ENCODE data around the gene COL5A1.

COL5A1 gene

DNA sequence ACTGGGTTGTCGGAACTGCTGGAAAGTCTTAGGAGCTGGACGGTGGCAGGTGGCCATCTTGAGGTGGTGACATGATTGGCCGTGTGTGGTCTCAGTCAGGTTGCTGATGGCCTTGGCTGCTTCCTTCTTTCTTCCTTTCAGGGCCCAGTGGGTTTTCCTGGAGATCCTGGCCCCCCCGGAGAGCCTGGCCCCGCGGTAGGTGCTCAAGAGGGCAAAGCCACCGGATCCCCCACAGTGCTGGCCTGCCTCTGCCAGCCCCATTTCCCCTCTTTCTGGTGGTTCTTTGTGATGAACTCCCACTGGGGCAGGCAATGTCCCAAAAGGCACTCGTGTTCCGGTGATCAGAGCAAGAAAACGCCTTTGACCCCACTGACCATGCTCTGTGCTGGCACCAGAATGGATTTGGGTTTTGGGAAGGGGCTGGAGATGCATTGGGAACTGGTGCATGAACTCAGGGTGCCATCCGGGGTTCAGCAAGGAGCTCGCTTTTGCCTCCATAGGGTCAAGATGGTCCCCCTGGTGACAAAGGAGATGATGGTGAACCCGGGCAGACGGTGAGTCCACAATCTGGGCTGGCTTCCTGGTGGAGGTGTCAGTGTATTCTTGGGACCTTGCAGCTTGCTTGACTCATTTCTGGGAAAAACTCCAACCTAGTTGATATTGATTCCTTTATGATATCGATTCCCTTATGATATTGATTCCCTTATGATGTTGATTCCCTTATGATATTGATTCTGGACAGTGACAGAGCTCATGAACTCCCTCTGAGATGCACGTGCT, 174.0 kb downstream of the COL5A1 start:
- DNase-seq (ENCODE audit: low read depth): no peak
- H3K4me3 ChIP-seq (ENCODE audit: low read depth, low read length): no peak overlapping the region

DNA sequence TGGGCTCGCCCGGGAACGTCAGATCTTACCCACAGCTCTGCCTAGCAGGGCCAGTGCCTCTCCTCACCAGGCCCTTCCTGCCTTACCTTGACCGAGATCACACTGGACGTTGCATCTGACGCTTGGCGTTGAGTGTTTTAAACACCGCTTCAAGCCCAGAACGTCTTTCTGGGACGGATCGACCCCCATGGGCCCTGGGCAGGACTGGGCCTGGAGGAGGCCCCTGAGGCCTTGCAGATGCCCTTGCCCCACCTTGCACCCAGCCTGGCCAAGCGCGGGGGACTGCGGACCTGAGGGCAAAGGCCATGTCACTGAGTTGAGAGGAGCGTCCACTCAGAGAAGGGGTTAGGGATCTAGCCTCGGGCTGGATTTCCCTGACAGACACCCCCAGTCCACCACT, 174.7 kb downstream of the COL5A1 start:
- H3K4me3 ChIP-seq (ENCODE audit: low read depth, low read length): no peak overlapping the region
- DNase-seq (ENCODE audit: low read depth): no peak

DNA sequence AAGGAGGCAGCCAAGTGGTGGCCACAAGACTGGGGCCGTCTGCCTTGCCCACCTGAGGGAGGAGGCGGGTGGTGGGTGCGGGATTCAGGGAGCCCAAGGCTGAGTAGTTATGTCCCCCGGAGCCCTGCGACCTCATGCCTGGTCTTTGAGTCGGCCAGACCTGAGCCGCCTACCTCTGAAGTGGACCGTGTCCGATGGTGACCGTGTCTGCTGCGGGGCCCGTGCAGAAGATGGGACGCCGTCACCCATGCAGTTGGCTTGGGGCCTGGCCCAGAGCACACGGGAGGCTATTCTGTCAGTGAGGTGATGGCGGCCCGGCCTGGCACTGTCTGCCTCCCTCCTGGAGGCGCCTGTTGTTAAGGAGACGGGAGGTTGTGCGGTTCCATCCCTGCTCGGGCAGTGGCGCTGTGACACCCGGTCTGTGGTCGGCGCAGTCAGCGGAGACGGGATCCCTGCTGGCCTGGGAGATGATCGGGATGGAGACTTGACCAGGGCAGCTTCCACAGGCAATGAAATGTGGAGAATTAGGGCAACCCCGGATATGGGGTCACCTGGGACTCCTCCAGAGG, 176.5 kb downstream of the COL5A1 start:
- DNase-seq (ENCODE audit: low read depth): no peak
- no peak overlapping the region for H3K4me3 ChIP-seq (ENCODE audit: low read depth, low read length)

DNA sequence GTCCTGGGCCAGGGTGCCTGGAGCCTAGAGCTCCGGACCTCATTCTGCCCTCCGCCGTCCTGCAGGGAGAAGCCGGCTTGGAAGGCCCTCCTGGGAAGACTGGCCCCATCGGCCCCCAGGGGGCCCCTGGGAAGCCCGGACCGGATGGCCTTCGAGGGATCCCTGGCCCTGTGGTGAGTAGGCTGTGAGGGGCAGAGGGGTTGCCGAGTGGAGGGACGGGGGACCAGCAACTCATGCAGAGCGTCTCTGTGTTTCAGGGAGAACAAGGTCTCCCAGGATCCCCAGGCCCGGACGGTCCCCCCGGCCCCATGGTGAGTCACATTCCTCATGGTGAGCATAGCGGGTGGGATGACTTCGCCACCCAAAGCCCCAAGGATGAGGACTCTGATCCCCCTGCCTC, 177.0 kb downstream of the COL5A1 start:
- DNase-seq (ENCODE audit: low read depth): no peak
- H3K4me3 ChIP-seq (ENCODE audit: low read depth, low read length): no peak overlapping the region

DNA sequence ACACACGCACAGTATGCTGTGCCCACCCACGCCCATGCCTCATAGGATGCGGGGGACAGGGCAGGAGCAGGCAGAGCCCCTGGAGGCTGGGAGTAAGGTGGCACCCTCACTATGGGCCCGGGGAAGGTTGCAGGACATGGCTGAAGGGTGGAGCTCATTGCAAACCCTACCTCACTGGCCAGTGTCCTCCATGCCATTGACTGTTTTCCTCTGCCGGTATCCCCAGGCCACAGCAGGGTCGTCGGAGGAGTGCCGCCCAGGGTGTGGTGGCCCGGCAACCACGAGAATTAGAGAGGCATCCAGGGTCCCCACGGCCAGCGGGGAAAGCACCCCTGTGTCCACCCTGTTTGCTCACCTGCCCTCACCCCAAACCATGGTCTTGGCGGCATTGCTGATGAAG, 179.3 kb downstream of the COL5A1 start:
- no peak for DNase-seq (ENCODE audit: low read depth)
- H3K4me3 ChIP-seq (ENCODE audit: low read depth, low read length): no peak overlapping the region

DNA sequence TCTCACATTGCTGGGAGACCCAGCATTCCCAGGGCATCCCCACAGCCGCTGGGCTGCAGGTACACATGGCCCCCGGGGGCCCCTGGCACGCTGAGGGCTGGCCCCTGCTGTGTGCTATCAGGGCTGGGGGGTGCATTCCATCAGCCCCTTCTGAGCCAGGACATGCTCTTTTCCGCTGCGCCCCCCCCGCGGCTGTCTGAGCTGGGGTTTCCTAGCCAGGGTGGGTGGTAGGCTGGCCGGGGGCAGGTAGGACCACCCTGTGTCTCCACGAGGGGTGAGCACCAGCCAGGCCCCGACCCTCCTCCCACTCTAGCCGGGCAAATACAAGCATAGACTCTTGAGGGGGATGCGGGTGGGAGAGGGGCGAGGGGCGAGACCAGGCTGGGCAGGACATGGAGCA, 180.9 kb downstream of the COL5A1 start:
- H3K4me3 ChIP-seq (ENCODE audit: low read depth, low read length): no peak overlapping the region
- DNase-seq (ENCODE audit: low read depth): no peak

GRCh38 chr9:134823623-134824022, 182.0 kb downstream of the COL5A1 start:
- DNase-seq (ENCODE audit: low read depth): no peak
- no peak overlapping the region for H3K4me3 ChIP-seq (ENCODE audit: low read depth, low read length)

- DNase-seq (ENCODE audit: low read depth): no peak
- no peak overlapping the region for H3K4me3 ChIP-seq (ENCODE audit: low read depth, low read length)
These were observed 183.0 kb downstream of the COL5A1 start for GRCh38 chr9:134824583-134824982.

GRCh38 chr9:134825025-134825424, 183.4 kb downstream of the COL5A1 start:
- H3K4me3 ChIP-seq (ENCODE audit: low read depth, low read length): no peak overlapping the region

DNA sequence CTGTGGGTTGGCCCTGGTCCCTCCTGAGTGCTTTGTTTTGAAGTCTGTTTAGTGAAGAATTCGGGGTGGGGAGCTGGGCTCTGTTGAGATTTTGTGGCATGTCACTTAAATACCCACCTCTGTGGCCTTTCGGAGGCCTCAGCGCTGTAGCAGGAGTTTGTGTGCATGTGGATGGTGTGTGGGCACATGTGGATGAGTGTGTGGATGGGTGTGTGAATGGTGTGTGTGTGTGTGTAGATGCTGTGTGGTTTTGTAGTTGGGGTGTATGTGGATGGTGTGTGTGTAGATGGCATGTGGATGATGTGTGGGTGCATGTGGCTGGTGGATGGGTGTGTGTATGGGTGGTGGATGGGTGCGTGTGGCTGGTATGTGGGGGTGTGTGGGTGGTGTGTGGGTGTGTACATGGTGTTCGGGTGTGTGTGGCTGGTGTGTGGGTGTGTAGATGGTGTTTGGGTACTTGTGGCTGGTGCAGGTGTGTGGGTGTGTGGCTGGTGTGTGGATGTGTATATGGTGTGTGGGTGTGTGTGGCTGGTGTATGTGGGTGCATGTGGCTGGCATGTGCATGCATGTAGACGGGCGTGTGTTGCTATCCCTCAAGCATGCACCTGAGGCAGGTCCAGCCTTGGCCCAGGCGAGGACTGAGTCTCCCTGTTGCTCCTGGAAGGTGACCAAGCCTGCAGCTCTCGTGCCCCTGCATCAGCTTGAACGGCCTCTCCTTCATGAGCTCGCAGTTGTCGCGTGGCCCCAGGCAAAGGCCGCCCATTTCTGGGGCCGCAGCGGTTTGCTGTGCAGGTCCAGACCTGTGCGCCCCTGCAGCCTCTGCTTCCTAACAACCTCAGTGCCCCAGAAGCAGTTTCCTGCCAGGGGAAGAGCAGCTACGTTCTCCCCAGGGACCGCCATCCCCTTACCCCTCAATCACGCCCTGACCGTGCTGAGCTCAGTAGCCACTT, 185.0 kb downstream of the COL5A1 start:
- DNase-seq (ENCODE audit: low read depth): no peak
- H3K4me3 ChIP-seq (ENCODE audit: low read depth, low read length): no peak overlapping the region

More at GRCh38 chr9:134825025-134825424, 183.4 kb downstream of the COL5A1 start:
- DNase-seq (ENCODE audit: low read depth): no peak

DNA sequence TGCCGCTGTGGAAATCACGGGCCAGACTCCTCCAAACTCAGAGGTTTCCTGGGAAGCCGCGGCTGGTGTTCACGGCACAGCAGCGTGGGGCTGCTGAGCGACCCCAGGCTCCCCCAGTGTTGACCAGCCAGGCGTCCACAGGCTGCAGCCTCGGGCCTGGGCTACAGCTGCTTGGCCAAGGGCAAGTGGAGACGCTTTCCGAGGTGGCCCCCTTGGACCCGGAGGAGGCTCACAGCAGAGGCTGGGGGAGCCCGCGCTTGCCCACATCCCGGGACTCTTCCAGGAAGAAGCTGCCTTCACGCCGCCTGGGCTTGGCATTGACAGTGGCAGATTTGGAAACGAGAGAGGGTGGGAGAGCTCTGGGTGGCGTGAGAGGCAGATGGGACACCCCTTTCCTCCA, 186.0 kb downstream of the COL5A1 start:
- DNase-seq (ENCODE audit: low read depth): no peak
- H3K4me3 ChIP-seq (ENCODE audit: low read depth, low read length): no peak overlapping the region

DNA sequence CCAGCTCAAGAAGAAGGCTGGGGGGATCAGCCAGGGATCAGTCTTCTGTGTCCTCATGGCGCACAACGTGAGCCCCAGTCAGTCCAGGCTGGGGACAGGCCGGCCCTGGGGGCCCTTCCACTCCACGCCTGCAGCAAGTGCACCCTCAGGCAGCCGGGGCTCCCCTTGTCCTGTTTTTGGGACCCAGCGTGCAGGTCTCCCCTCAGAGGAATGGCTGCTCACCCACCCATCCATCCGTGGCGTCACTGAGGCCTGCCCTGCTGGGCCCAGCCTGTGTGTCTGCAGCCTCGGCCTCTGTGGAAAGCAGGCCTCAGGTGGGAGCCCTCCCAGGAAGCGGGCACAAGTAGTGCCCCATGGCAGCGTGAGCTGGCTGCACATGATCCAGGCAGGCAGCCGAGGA, 186.4 kb downstream of the COL5A1 start:
- no peak overlapping the region for H3K4me3 ChIP-seq (ENCODE audit: low read depth, low read length)
- DNase-seq (ENCODE audit: low read depth): no peak

DNA sequence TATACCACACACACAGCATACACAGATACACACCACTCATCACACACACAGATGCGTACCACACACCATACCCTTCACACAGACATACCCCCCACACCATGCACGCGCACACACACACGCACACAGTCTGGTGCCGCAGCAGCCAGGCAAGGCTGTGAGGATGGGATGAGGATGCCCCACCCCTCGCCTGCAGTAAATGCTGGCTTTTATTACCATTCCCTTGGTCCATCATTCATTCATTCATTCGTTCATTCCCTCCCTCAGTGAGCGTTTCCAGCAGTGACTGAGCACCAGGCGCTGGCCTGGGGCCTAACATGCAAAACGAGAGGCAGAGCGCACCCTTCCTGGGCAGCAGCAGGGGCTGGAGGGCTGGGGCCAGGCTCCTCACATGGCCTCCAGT, 187.3 kb downstream of the COL5A1 start:
- no peak overlapping the region for H3K4me3 ChIP-seq (ENCODE audit: low read depth, low read length)
- no peak for DNase-seq (ENCODE audit: low read depth)

DNA sequence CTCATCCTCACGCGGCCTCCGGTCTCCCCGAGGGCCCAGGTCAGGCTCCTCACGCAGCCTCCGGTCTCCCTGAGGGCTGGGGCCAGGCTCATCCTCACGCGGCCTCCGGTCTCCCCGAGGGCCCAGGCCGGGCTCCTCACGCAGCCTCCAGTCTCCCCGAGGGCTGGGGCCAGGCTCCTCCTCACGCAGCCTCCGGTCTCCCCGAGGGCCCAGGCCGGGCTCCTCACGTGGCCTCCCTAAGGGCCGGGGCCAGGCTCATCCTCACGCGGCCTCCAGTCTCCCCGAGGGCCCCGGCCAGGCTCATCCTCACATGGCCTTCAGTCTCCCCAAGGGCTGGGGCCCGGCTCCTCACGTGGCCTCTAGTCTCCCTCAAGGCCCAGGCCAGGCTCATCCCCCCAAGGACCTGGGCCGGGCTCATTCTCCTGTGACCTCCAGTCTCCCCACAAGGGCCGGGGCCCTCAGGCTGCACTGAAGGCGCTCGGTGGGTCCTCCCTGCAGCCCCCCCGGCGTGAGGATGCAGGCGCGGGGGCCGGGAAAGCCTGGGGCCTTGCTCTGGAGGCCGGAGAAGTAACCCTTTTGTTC, 187.8 kb downstream of the COL5A1 start:
- DNase-seq (ENCODE audit: low read depth): no peak

DNA sequence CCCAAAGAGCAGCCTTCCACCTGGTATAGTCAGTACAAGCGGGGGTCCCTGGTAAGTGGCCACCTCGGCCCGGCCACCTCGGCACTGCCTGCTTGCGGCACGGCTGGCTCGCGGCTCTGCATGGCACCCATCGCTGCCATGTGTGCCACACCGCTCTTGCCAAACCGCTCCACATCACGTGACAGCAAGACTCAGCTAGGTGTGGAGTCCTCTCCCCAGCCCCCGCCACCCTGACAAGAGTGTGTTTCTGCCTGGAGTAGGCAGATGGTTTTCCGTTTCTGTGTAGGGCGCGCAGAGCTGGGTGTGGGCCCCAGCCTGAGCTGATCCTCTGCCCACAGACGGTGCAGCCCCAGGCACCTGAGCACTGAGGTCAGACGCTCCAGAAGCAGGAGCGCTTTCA, 188.5 kb downstream of the COL5A1 start:
- no peak overlapping the region for H3K4me3 ChIP-seq (ENCODE audit: low read depth, low read length)
- DNase-seq (ENCODE audit: low read depth): no peak

More for the DNA sequence above, 187.8 kb downstream of the COL5A1 start:
- no peak overlapping the region for H3K4me3 ChIP-seq (ENCODE audit: low read depth, low read length)

DNA sequence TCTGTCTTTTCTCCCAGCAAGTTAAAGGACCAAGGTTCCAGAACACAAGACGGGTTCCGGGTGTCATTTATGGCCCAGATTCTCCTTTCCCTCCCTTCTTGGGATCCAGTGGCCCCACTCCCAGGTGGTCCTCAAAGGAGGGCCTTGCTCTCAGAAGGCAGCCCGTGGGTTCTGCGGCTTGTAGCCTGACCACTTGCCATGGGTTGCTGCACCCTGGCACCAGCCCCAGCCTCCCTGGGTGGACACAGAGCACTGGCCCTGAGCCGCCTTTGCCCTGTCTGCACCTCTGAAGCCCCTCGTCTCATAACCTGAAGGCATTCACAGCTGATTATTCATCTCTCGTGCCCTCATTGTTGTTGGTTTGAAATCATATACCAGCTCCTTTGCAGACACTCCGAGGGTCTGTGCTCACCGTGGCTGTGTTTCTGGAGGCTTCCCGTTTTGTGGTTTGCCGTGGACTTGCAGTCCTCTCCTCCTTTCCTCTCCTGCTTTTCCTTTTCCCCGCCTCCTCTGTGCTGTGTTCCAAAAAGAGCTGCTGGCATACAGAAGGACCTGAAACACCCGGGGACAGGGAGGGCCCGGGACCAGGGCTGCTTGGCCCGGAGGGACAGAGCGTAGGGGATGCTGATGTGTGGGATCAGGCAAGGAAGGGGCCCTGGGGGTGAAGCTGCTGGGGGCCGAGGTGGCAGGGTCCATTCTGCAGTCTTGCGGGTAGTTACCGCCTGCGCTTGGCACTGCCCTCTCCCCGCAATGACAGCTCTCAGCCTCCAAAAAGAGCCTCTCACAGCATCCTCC, 189.5 kb downstream of the COL5A1 start:
- DNase-seq (ENCODE audit: low read depth): no peak
- H3K4me3 ChIP-seq (ENCODE audit: low read depth, low read length): no peak overlapping the region

GRCh38 chr9:134832471-134832870, 190.9 kb downstream of the COL5A1 start:
- no peak for DNase-seq (ENCODE audit: low read depth)
- no peak overlapping the region for H3K4me3 ChIP-seq (ENCODE audit: low read depth, low read length)

DNA sequence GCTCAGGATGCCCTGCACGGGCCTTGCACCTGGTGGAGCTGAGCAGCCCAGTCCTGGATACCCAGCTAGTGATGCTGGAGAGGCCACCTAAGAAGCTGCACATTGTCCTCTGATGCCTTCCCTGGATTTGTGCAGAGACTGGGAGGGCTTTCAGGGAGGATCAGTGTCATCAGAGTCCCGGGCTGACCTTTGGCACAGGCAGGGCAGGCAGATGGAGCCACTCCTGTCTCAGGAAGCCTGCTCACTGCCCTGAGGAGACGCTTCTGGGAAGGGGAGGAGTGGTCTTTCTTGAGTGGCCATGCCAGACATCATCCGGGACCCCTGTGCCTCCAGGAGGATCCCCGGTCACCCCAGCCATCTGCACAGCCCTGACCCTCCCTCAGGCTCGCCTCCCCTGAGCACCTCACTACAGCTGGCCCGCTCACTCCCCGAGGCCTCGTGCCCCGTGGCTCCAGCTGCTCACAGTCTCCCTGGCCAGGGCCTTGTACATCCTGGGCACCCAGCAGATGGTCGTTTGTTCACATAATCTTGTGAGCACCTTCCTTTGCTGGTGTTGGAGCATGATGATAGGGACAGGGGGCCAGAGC, 191.8 kb downstream of the COL5A1 start:
- DNase-seq (ENCODE audit: low read depth): no peak
- no peak overlapping the region for H3K4me3 ChIP-seq (ENCODE audit: low read depth, low read length)

All from skeletal muscle cell (primary cell).